ENCODE data around the gene ZNF217. TPM values are rescaled to one million over a fixed set of nuclear protein-coding genes. Genes with fewer than 3 reads are reported as not detected.
"Not testable (repeated sequence)": the region's sequence is repeated elsewhere in the genome, so short reads cannot be mapped to it uniquely, and the experiment has no call there.

Gene ZNF217
- total and polyA plus RNA-seq, 2 donors (not counting 1 experiment from before 2014, with no cell fraction given): 15.5 to 92.6 TPM

GRCh38 chr20:53628076-53628475 is 34.4 kb upstream of the ZNF217 start:
- H3K79me2 ChIP-seq (ENCODE audit: control insufficient read depth, insufficient read depth, low read length): no peaks in the 10 kb centered on the region
- H3K9ac ChIP-seq (ENCODE audit: low read length): no peak overlapping the region
- H2AFZ ChIP-seq (ENCODE audit: insufficient read depth, low read depth, low read length, poor library complexity, severe bottlenecking): peak overlapping the region; percentile 72
- no peak for DNase-seq
- peaks cover 12 to 22% of the 10 kb centered on the region in 2 donors for H3K4me1 ChIP-seq (ENCODE audit: control insufficient read depth in 2 of 2, insufficient read depth in 2 of 2, low read length in 2 of 2)
- H3K4me2 ChIP-seq (replicated peaks; ENCODE audit: low read depth, low read length, poor library complexity, severe bottlenecking): no peak overlapping the region
- WGBS (ENCODE audit: insufficient coverage): 97% methylated on average over 4 of the region's 6 CpGs
- H3K27me3 ChIP-seq (replicated peaks in 1 of 4; ENCODE audit: control extremely low read depth in 1 of 4, control insufficient read depth in 3 of 4, insufficient read depth in 4 of 4, low read length in 3 of 4): no peaks in the 10 kb centered on the region
- POLR2A ChIA-PET: no interaction called here
- no peak for ATAC-seq (ENCODE audit: low read depth)
- Mint-ChIP-seq H3K4me1 (peaks cover 31% of the 10 kb centered on the region), H3K27me3 (no peaks in the 10 kb centered on the region), H3K4me3 (no peak overlapping the region), H3K27ac (no peak overlapping the region), H3K9me3 (ENCODE audit: insufficient read depth) (no peaks in the 10 kb centered on the region)
- TF ChIP-seq, protein P1, sequence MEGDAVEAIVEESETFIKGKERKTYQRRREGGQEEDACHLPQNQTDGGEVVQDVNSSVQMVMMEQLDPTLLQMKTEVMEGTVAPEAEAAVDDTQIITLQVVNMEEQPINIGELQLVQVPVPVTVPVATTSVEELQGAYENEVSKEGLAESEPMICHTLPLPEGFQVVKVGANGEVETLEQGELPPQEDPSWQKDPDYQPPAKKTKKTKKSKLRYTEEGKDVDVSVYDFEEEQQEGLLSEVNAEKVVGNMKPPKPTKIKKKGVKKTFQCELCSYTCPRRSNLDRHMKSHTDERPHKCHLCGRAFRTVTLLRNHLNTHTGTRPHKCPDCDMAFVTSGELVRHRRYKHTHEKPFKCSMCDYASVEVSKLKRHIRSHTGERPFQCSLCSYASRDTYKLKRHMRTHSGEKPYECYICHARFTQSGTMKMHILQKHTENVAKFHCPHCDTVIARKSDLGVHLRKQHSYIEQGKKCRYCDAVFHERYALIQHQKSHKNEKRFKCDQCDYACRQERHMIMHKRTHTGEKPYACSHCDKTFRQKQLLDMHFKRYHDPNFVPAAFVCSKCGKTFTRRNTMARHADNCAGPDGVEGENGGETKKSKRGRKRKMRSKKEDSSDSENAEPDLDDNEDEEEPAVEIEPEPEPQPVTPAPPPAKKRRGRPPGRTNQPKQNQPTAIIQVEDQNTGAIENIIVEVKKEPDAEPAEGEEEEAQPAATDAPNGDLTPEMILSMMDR (IDR thresholded peaks at IDR 0.05): no peak
- TF ChIP-seq EZH2 (IDR thresholded peaks at IDR 0.05; ENCODE audit: borderline replicate concordance, insufficient read depth, low read depth, low read length, poor library complexity, severe bottlenecking): no peak
- H3K36me3 ChIP-seq (replicated peaks in 1 of 2; ENCODE audit: control extremely low read depth in 1 of 2, control insufficient read depth in 1 of 2, extremely low read depth in 1 of 2, insufficient read depth in 2 of 2, low read length in 1 of 2): no peaks in the 10 kb centered on the region
- CTCF ChIA-PET: interaction anchor here (1.0 to 1.6 kb wide), 2 partner anchors 15 to 312 kb away, joined by 3 to 4 read pairs; no protein-coding TSS in a partner anchor
- no peaks in the 10 kb centered on the region for H4K20me1 ChIP-seq (ENCODE audit: control insufficient read depth, insufficient read depth, low read length, poor library complexity, severe bottlenecking)
- no peak overlapping the region for H3K4me3 ChIP-seq (ENCODE audit: control extremely low read depth in 1 of 5, extremely low read depth in 1 of 5, insufficient read depth in 1 of 5, low read depth in 2 of 5, low read length in 4 of 5)
- intact Hi-C loops (cut with micrococcal nuclease): loop anchor here (5.0 kb wide), 1 partner anchor 41 kb away; no protein-coding TSS in a partner anchor
- no peak overlapping the region for H3K27ac ChIP-seq (ENCODE audit: low read length in 2 of 2)
- H3K9me3 ChIP-seq (ENCODE audit: control extremely low read depth in 1 of 3, control insufficient read depth in 2 of 3, insufficient read depth in 1 of 3, low read length in 2 of 3): no peaks in the 10 kb centered on the region

GRCh38 chr20:53627001-53627400 is 33.4 kb upstream of the ZNF217 start:
- intact Hi-C loops (cut with micrococcal nuclease): loop anchor here (5.0 kb wide), 1 partner anchor 40 kb away; no protein-coding TSS in a partner anchor
- CTCF ChIA-PET: interaction anchor here (1.0 to 1.6 kb wide), 2 partner anchors 16 to 313 kb away, joined by 3 to 4 read pairs; no protein-coding TSS in a partner anchor
- H3K27ac Mint-ChIP-seq; H3K36me3 ChIP-seq (replicated peaks in 1 of 2; ENCODE audit: control extremely low read depth in 1 of 2, control insufficient read depth in 1 of 2, extremely low read depth in 1 of 2, insufficient read depth in 2 of 2, low read length in 1 of 2); H3K9me3 Mint-ChIP-seq (ENCODE audit: insufficient read depth); H3K9ac ChIP-seq (ENCODE audit: low read length); H3K4me2 ChIP-seq (replicated peaks; ENCODE audit: low read depth, low read length, poor library complexity, severe bottlenecking); H3K4me3 ChIP-seq (ENCODE audit: control extremely low read depth in 1 of 5, extremely low read depth in 1 of 5, insufficient read depth in 1 of 5, low read depth in 2 of 5, low read length in 4 of 5); ATAC-seq (ENCODE audit: low read depth); H4K20me1 ChIP-seq (ENCODE audit: control insufficient read depth, insufficient read depth, low read length, poor library complexity, severe bottlenecking); H3K9me3 ChIP-seq (ENCODE audit: control extremely low read depth in 1 of 3, control insufficient read depth in 2 of 3, insufficient read depth in 1 of 3, low read length in 2 of 3); H3K79me2 ChIP-seq (ENCODE audit: control insufficient read depth, insufficient read depth, low read length); H3K27me3 ChIP-seq (replicated peaks in 1 of 4; ENCODE audit: control extremely low read depth in 1 of 4, control insufficient read depth in 3 of 4, insufficient read depth in 4 of 4, low read length in 3 of 4); DNase-seq; H2AFZ ChIP-seq (ENCODE audit: insufficient read depth, low read depth, low read length, poor library complexity, severe bottlenecking); H3K27me3 Mint-ChIP-seq; POLR2A ChIA-PET; H3K27ac ChIP-seq (ENCODE audit: low read length in 2 of 2); H3K4me3 Mint-ChIP-seq: not testable (repeated sequence)
- peaks cover 22 to 32% of the 10 kb centered on the region in 2 donors for H3K4me1 ChIP-seq (ENCODE audit: control insufficient read depth in 2 of 2, insufficient read depth in 2 of 2, low read length in 2 of 2)
- 92% methylated on average over 2 of the region's 10 CpGs for WGBS (ENCODE audit: insufficient coverage)
- H3K4me1 Mint-ChIP-seq: peaks cover 41% of the 10 kb centered on the region

Data from B cell (primary cell).